NCI-H82 (cell line): ENCODE data around the gene RND1.

ENCODE experiments used
- DNase-seq: peaks from one replicate; lab custom pipeline; 2025; lab: John Stamatoyannopoulos, UW

RND1 gene

DNA sequence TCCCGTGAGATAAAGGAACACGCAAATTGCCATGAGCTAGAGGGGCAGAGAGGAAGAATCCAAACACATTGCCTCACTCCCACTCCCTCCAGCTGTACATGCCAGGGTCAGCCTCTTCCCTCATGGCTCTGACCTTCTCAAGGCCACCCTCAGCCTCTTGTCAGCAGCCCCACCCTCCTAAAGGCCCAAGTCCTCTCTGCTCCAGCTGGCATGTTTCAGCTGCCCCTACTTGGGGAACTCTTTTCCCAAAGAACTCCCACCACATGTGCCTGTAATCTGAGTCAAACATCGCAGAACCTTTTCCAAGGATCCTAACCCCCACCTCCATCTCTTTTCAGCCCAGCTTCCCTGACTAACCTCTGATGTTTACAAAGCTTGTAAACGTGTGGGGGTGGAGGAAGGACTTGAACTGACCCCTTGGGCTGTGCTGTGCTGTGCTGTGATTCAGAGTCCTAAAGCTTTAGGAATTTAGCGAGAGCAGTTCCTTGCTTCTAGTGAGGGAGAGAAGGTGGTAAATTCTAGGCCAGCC, 54.7 kb downstream of the RND1 start:
- DNase-seq, result no peak

- no peak for DNase-seq
These were observed 57.7 kb downstream of the RND1 start for GRCh38 chr12:48807981-48808380.
